Naive thymus-derived CD4-positive, alpha-beta T cell (primary cell): Measurements from ENCODE around the gene MOAP1. TPM values are rescaled to one million over a fixed set of nuclear protein-coding genes. Genes with fewer than 3 reads are reported as not detected.

ENCODE experiments used
- ATAC-seq: fragments of 150-1000 bp; cut with Tn5 transposase; 2 replicates; pipeline ENCODE4 v1.10.0; 2021; ENCODE audit warnings: mild to moderate bottlenecking, moderate library complexity
- CTCF ChIA-PET: fragments of 350-600 bp; sonication (Branson Sonifier 250); formaldehyde crosslinking; loops from one replicate; lab custom pipeline; 2021; ENCODE audit warnings: antibody characterized with exemption; lab: Charles Lee
- POLR2A ChIA-PET: fragments of 350-600 bp; sonication (Branson Sonifier 250); formaldehyde crosslinking; loops from one replicate; lab custom pipeline; 2021; ENCODE audit warnings: antibody characterized with exemption, inconsistent platforms; lab: Charles Lee
- DNase-seq, 9 donors: peaks; one replicate each; pipeline versions ENCODE4 v3.0.0 to v3.0.0-alpha.2; 2020 to 2022; ENCODE audit warnings: mixed read lengths in 1 of 9
- H3K27ac ChIP-seq: one replicate; pipeline ENCODE4 v1.7.0; 2013; ENCODE audit warnings: mild to moderate bottlenecking, low read depth, low read length, moderate library complexity
- H3K27me3 ChIP-seq, 2 donors: one replicate each; pipeline ENCODE4 v1.7.0; 2013; ENCODE audit warnings: low read length in 2 of 2, mild to moderate bottlenecking in 2 of 2, moderate library complexity in 2 of 2; ENCODE audit not compliant: control insufficient read depth in 2 of 2, insufficient read depth in 2 of 2
- H3K36me3 ChIP-seq, 3 experiments: 1 replicate in 2 of 3; 2 replicates in 1 of 3; pipeline ENCODE4 v1.7.0; 2013; ENCODE audit warnings: low read length in 3 of 3, mild to moderate bottlenecking in 3 of 3, moderate library complexity in 1 of 3; ENCODE audit not compliant: insufficient read depth in 3 of 3, control insufficient read depth in 2 of 3
- H3K4me1 ChIP-seq, 2 donors: one replicate each; pipeline ENCODE4 v1.7.0; 2013; ENCODE audit warnings: low read length in 2 of 2, mild to moderate bottlenecking in 2 of 2, moderate library complexity in 1 of 2; ENCODE audit not compliant: control insufficient read depth in 2 of 2, insufficient read depth in 2 of 2
- H3K4me3 ChIP-seq: 2 replicates; pipeline ENCODE4 v1.7.0; 2013; ENCODE audit warnings: mild to moderate bottlenecking, low read length
- H3K9me3 ChIP-seq, 3 experiments: 1 replicate in 2 of 3; 2 replicates in 1 of 3; pipeline ENCODE4 v1.7.0; 2013; ENCODE audit warnings: low read length in 3 of 3; ENCODE audit not compliant: control insufficient read depth in 2 of 3
- H3K27ac Mint-ChIP-seq, 9 donors: one replicate each; pipeline ENCODE4 v1.8.0; 2020 to 2022; ENCODE audit warnings: mixed read lengths in 9 of 9, mild to moderate bottlenecking in 8 of 9, moderate library complexity in 5 of 9, inconsistent platforms in 2 of 9
- H3K27me3 Mint-ChIP-seq, 5 donors: one replicate each; pipeline ENCODE4 v1.8.0; 2021 to 2022; ENCODE audit warnings: mixed read lengths in 5 of 5, mild to moderate bottlenecking in 1 of 5
- H3K36me3 Mint-ChIP-seq, 5 donors: one replicate each; pipeline ENCODE4 v1.8.0; 2020 to 2022; ENCODE audit warnings: mixed read lengths in 5 of 5, mild to moderate bottlenecking in 3 of 5, inconsistent platforms in 1 of 5
- H3K4me1 Mint-ChIP-seq, 7 donors: one replicate each; pipeline ENCODE4 v1.8.0; 2020 to 2022; ENCODE audit warnings: mixed read lengths in 7 of 7, mild to moderate bottlenecking in 3 of 7, inconsistent platforms in 1 of 7
- H3K4me3 Mint-ChIP-seq, 10 donors: one replicate each; pipeline ENCODE4 v1.8.0; 2020 to 2022; ENCODE audit warnings: mild to moderate bottlenecking in 10 of 10, mixed read lengths in 10 of 10, moderate library complexity in 6 of 10, inconsistent platforms in 2 of 10
- H3K9me3 Mint-ChIP-seq, 11 donors: one replicate each; pipeline ENCODE4 v1.8.0; 2020 to 2022; ENCODE audit warnings: mixed read lengths in 11 of 11, mild to moderate bottlenecking in 4 of 11, inconsistent platforms in 1 of 11, moderate library complexity in 1 of 11
- intact Hi-C, 2 donors: fragments of 100-400 bp; cut with micrococcal nuclease; formaldehyde crosslinking; loops; one replicate each; pipeline ENCODE4 v1.15.1; 2023
- polyA plus RNA-seq, 2 donors: library from polyadenylated mRNA; unstranded; fragments of 300-500 nt; fragmentation: Illumina TruSeq; gene quantifications; one replicate each; pipeline ENCODE4 v1.2.3, GENCODE V29; 2021
- total RNA-seq, 6 experiments: library from RNA in 5 of 6; stranded (reverse) in 5 of 6; gene quantifications; 1 replicate in 5 of 6; 2 replicates in 1 of 6; pipeline ENCODE4 v1.2.3 and lab custom pipeline; 2021 to 2026

MOAP1 gene
- total and polyA plus RNA-seq, 7 experiments from 2014 or later: 20.5 to 102 (median 59.4) TPM

GRCh38 chr14:93132472-93133065 lies 52.1 kb downstream of the MOAP1 start:
- Histone ChIP-seq H3K4me1 (no peaks in the 10 kb centered on the region), H3K9me3 (no peaks in the 10 kb centered on the region), H3K36me3 (no peaks in the 10 kb centered on the region), H3K27ac (no peak overlapping the region), H3K4me3 (no peak overlapping the region), H3K27me3 (no peaks in the 10 kb centered on the region)
- H3K27me3 Mint-ChIP-seq: peaks cover 0 to 11% (median 0%) of the 10 kb centered on the region in 5 donors
- ATAC-seq (peak; percentile 70), DNase-seq (peak in 4 of 9 donors; percentile 8 to 28 (median 16))
- no peaks in the 10 kb centered on the region for H3K36me3 Mint-ChIP-seq
- no peaks in the 10 kb centered on the region for H3K9me3 Mint-ChIP-seq
- CTCF ChIA-PET: interaction anchor here (0.6 to 9.9 kb wide), 13 partner anchors 14 to 187 kb away, joined by 3 to 108 read pairs (median 3); partner anchors contain the start of gene ITPK1
- H3K4me1 Mint-ChIP-seq: peaks cover 0 to 2% (median 0%) of the 10 kb centered on the region in 7 donors
- no peak overlapping the region for H3K27ac Mint-ChIP-seq
- intact Hi-C loops: loop anchor here in 1 of 2 donors (1.0 kb wide), 1 partner anchor 19 kb away; no protein-coding TSS in a partner anchor
- POLR2A ChIA-PET: interaction anchor here (1.4 to 1.7 kb wide), 2 partner anchors 17 to 19 kb away, joined by 3 to 5 read pairs; no protein-coding TSS in a partner anchor
- no peak overlapping the region for H3K4me3 Mint-ChIP-seq

Other genes starting within 250 kb of the MOAP1 start
- 10 to 100 TPM; 19.6 to 71.8 (median 27.4) TPM for gene ITPK1, start 69.0 kb downstream of the MOAP1 start, total RNA-seq
- gene ITPK1, start 69.0 kb downstream of the MOAP1 start, polyA plus RNA-seq: 10 to 100 TPM; 10.2 to 16.8 TPM
- 10 to 100 TPM in 4 of 5 experiments, 1 to 10 TPM in 1; 8.0 to 26.6 (median 12.4) TPM for gene LYSET, start 420 bp upstream of the MOAP1 start, total RNA-seq
- 10 to 100 TPM; 42.1 to 47.7 TPM for gene LYSET, start 420 bp upstream of the MOAP1 start, polyA plus RNA-seq
- gene GON7, start 22.2 kb upstream of the MOAP1 start, total RNA-seq: 10 to 100 TPM in 2 of 5 experiments, 1 to 10 TPM in 3; 3.5 to 17.4 (median 8.3) TPM
- 10 to 100 TPM; 12.4 to 19.2 TPM for gene GON7, start 22.2 kb upstream of the MOAP1 start, polyA plus RNA-seq
- 10 to 100 TPM; 10.1 to 31.3 (median 13.5) TPM for gene UBR7, start 22.4 kb upstream of the MOAP1 start, total RNA-seq
- gene UBR7, start 22.4 kb upstream of the MOAP1 start, polyA plus RNA-seq: 10 to 100 TPM; 26.6 to 27.8 TPM
- 10 to 100 TPM; 18.5 to 31.7 (median 27.5) TPM for gene BTBD7, start 148.1 kb upstream of the MOAP1 start, total RNA-seq
- gene BTBD7, start 148.1 kb upstream of the MOAP1 start, polyA plus RNA-seq: 10 to 100 TPM in 1 of 2 donors, 1 to 10 TPM in 1; 7.5 to 12.4 TPM
- gene COX8C, start 162.3 kb upstream of the MOAP1 start, total RNA-seq: not detected
- gene COX8C, start 162.3 kb upstream of the MOAP1 start, polyA plus RNA-seq: not detected
- gene UNC79, start 246.0 kb upstream of the MOAP1 start, total RNA-seq: under 1 TPM in 4 of 5 experiments, not detected in 1; 0.05 to 0.15 (median 0.08) TPM
- gene UNC79, start 246.0 kb upstream of the MOAP1 start, polyA plus RNA-seq: not detected